ENCODE measurements around the gene EIF4E2.

Gene EIF4E2

DNA sequence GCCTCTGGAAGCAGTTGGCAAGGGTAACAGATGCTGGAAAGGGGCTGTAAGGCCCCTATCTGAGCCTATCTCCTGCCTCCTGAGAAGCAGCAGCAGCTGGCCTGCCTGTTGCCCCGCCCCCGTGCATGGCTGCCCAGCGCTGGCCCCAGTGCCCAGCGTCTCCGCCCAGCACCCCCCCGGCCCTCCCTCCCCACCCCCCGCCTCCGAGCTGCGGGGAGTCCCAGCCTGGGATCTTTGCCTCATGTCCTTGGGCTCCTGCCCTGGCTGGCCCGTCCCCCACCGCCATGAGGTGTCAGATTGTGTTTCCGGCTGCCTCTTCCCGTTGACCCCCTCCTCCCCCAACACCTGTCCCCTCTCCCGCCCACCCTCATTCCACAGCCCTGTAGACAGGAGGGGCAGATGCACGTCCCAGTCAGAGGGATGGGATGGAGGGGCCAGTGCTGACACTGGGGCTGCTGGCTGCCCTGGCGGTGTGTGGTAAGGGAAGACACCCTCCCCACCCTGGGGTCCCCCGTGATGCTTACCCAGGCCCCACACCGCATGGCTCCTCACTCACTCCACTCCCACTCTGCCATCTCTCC is 24.6 kb upstream of the EIF4E2 start, which contains the start of gene CHRND:
TSS of gene CHRND (plus strand) at position 370 of the 581 bp plus-strand sequence. CDS start at position 426, 56 bp downstream.
- Histone ChIP-seq H3F3A (ENCODE audit: insufficient read depth) (no peaks in the 10 kb centered on the region), H4K20me1 (ENCODE audit: low read depth, low read length) (no peaks in the 10 kb centered on the region), H2AFZ (ENCODE audit: low read depth, low read length, severe bottlenecking) (no peak within 1 kb of the TSS), H3K27ac (ENCODE audit: low read depth, low read length) (no peak within 1 kb of the TSS), H3K9ac (ENCODE audit: low read length) (no peak within 1 kb of the TSS), H3K36me3 (ENCODE audit: low read length) (no peaks in the 10 kb centered on the region), H3K9me3 (ENCODE audit: insufficient read depth, low read length) (no peaks in the 10 kb centered on the region), H3K27me3 (ENCODE audit: low read length) (no peaks in the 10 kb centered on the region), H3K4me3 (ENCODE audit: insufficient read depth, low read length, poor library complexity, severe bottlenecking) (no peak within 1 kb of the TSS), H3K9me2 (replicated peaks; ENCODE audit: insufficient read depth, low read length) (no peaks in the 10 kb centered on the region), H3K4me2 (ENCODE audit: low read depth, low read length, poor library complexity, severe bottlenecking) (no peak within 1 kb of the TSS), H3K79me2 (ENCODE audit: insufficient read depth, low read length) (no peaks in the 10 kb centered on the region)
- no peak for TF ChIP-seq EZH2phosphoT487 (conservative IDR thresholded peaks at IDR 0.05; ENCODE audit: low read length)

DNA sequence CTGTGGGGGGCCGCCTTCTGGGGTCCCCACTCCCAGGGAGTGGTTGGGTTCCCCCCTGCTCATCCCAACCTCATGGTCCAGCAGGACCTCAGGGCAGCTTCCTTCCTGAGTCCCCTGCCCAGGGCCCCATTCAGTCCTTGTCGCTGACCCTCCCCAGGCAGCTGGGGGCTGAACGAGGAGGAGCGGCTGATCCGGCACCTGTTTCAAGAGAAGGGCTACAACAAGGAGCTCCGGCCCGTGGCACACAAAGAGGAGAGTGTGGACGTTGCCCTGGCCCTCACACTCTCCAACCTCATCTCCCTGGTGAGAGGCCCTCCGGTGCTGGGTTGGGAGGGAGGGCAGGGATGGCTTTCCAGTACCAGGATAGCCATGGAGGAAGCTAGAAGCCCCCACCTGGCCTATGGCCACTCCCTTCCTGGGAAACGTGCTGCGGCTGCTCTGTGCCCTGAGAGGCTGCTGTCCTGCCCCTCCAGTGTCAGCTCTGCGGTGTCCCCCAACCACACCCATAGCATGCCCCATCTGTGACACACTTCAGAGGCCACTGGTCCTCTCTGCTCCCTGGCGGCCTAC is 24.0 kb upstream of the EIF4E2 start:
- no peaks in the 10 kb centered on the region for H3K9me2 ChIP-seq (replicated peaks; ENCODE audit: insufficient read depth, low read length)
- H3K27ac ChIP-seq (ENCODE audit: low read depth, low read length), result no peak overlapping the region
- H3K9ac ChIP-seq (ENCODE audit: low read length), result no peak overlapping the region
- H4K20me1 ChIP-seq (ENCODE audit: low read depth, low read length), result no peaks in the 10 kb centered on the region
- H3K36me3 ChIP-seq (ENCODE audit: low read length), result no peaks in the 10 kb centered on the region
- H3K27me3 ChIP-seq (ENCODE audit: low read length), result no peaks in the 10 kb centered on the region
- no peaks in the 10 kb centered on the region for H3K9me3 ChIP-seq (ENCODE audit: insufficient read depth, low read length)
- H3K79me2 ChIP-seq (ENCODE audit: insufficient read depth, low read length), result no peaks in the 10 kb centered on the region
- H3K4me3 ChIP-seq (ENCODE audit: insufficient read depth, low read length, poor library complexity, severe bottlenecking), result no peak overlapping the region
- H2AFZ ChIP-seq (ENCODE audit: low read depth, low read length, severe bottlenecking), result no peak overlapping the region
- H3F3A ChIP-seq (ENCODE audit: insufficient read depth), result no peaks in the 10 kb centered on the region
- H3K4me2 ChIP-seq (ENCODE audit: low read depth, low read length, poor library complexity, severe bottlenecking), result no peak overlapping the region
- TF ChIP-seq, protein P1, sequence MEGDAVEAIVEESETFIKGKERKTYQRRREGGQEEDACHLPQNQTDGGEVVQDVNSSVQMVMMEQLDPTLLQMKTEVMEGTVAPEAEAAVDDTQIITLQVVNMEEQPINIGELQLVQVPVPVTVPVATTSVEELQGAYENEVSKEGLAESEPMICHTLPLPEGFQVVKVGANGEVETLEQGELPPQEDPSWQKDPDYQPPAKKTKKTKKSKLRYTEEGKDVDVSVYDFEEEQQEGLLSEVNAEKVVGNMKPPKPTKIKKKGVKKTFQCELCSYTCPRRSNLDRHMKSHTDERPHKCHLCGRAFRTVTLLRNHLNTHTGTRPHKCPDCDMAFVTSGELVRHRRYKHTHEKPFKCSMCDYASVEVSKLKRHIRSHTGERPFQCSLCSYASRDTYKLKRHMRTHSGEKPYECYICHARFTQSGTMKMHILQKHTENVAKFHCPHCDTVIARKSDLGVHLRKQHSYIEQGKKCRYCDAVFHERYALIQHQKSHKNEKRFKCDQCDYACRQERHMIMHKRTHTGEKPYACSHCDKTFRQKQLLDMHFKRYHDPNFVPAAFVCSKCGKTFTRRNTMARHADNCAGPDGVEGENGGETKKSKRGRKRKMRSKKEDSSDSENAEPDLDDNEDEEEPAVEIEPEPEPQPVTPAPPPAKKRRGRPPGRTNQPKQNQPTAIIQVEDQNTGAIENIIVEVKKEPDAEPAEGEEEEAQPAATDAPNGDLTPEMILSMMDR (IDR thresholded peaks at IDR 0.05; ENCODE audit: insufficient read depth, low read length, poor library complexity, severe bottlenecking), result no peak
- TF ChIP-seq EZH2phosphoT487 (conservative IDR thresholded peaks at IDR 0.05; ENCODE audit: low read length), result no peak

DNA sequence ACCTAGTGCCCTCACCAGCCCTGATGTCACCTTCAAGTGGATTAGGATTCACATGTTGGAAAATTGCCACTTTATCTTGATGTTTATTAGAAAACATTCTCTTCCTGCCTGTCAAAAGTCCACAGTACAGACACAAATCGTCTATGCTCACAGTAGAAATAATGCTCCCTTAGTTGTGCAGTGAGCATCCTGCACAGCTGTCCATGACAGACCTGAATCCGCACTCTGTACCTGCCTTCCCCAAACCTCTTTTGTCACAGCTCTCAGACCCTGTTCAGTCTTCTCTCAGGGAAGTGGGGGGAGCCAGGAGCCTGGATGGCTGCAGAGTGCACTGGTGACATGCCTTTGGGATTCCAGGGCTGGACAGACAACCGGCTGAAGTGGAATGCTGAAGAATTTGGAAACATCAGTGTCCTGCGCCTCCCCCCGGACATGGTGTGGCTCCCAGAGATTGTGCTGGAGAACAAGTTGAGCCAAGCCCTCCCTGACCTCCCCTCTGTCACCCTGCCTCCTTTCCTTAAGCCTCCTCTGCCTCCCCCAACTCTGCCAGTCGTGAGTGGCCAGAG is 22.5 kb upstream of the EIF4E2 start:
- H3K9me3 ChIP-seq (ENCODE audit: insufficient read depth, low read length), result no peaks in the 10 kb centered on the region
- no peaks in the 10 kb centered on the region for H3K36me3 ChIP-seq (ENCODE audit: low read length)
- no peak overlapping the region for H3K9ac ChIP-seq (ENCODE audit: low read length)
- no peak for TF ChIP-seq EZH2phosphoT487 (conservative IDR thresholded peaks at IDR 0.05; ENCODE audit: low read length)
- TF ChIP-seq, protein P1 (IDR thresholded peaks at IDR 0.05; ENCODE audit: insufficient read depth, low read length, poor library complexity, severe bottlenecking), result no peak
- H3K27ac ChIP-seq (ENCODE audit: low read depth, low read length), result no peak overlapping the region
- H4K20me1 ChIP-seq (ENCODE audit: low read depth, low read length), result no peaks in the 10 kb centered on the region
- H3K27me3 ChIP-seq (ENCODE audit: low read length), result no peaks in the 10 kb centered on the region
- H3F3A ChIP-seq (ENCODE audit: insufficient read depth), result no peaks in the 10 kb centered on the region
- H3K4me2 ChIP-seq (ENCODE audit: low read depth, low read length, poor library complexity, severe bottlenecking), result no peak overlapping the region
- H3K4me3 ChIP-seq (ENCODE audit: insufficient read depth, low read length, poor library complexity, severe bottlenecking), result no peak overlapping the region
- H3K9me2 ChIP-seq (replicated peaks; ENCODE audit: insufficient read depth, low read length), result no peaks in the 10 kb centered on the region
- H3K79me2 ChIP-seq (ENCODE audit: insufficient read depth, low read length), result no peaks in the 10 kb centered on the region
- H2AFZ ChIP-seq (ENCODE audit: low read depth, low read length, severe bottlenecking), result no peak overlapping the region

Data from SU-DHL-6 (cell line).